ENCODE measurements around the gene RSKR. TPM values are rescaled to one million over a fixed set of nuclear protein-coding genes. Genes with fewer than 3 reads are reported as not detected.

The RSKR gene
- total RNA-seq, 1 experiment from 2014 or later, result 18.9 TPM

DNA sequence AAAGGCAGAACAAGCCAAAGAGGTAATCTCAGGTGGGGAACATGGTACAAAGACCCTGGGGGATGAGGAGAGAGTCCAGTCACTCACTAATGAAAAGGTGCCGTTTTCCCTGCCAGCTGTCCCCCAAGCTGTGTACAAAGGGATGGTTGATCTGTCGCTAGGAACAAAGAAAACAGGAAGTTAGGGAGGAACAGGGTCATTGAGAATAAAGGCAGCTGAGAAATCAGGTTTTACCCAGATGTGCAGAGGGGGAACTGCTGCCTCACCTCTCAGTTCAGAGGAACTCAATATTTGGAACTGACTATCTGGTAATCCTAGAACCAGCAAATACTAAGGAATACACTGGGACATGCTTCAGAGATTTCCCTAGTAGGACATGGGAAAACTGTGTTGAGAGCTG is 1.5 kb downstream of the RSKR start:
- ChIA-PET CTCF (interaction anchor here (1.0 to 1.5 kb wide), 3 partner anchors 12 to 16 kb away, joined by 3 read pairs; no protein-coding TSS in a partner anchor), POLR2A (no interaction called here), RAD21 (ENCODE audit: low non-redundant PET in 1 of 2, low total read pairs in 2 of 2, uncharacterized antibody in 2 of 2, unreplicated experiment in 2 of 2) (no interaction called here)
- ATAC-seq, result no peak
- no peak overlapping the region for H2AFZ ChIP-seq (ENCODE audit: low read depth, low read length, poor library complexity, severe bottlenecking)
- BruUV-seq (replicated peaks), result no TSS peak
- H3K4me2 ChIP-seq (ENCODE audit: low read length), result no peak overlapping the region
- DNase-seq (ENCODE audit: low read depth, low spot score), result no peak
- no peaks in the 10 kb centered on the region for H3K9me3 ChIP-seq (ENCODE audit: control insufficient read depth in 1 of 2, insufficient read depth in 1 of 2, low read depth in 1 of 2, low read length in 2 of 2)
- no peak overlapping the region for H3K4me3 ChIP-seq (replicated peaks in 1 of 2; ENCODE audit: low read depth in 1 of 2, low read length in 2 of 2)
- peaks cover 41 to 52% of the 10 kb centered on the region in 2 experiments for H3K36me3 ChIP-seq (ENCODE audit: control insufficient read depth in 1 of 2, insufficient read depth in 2 of 2, low read length in 2 of 2)
- H3K79me2 ChIP-seq (ENCODE audit: insufficient read depth, low read length), result no peaks in the 10 kb centered on the region
- no peaks in the 10 kb centered on the region for H4K20me1 ChIP-seq (ENCODE audit: insufficient read depth)
- intact Hi-C loops (cut with micrococcal nuclease), result no loop called here
- TF ChIP-seq, protein P1, sequence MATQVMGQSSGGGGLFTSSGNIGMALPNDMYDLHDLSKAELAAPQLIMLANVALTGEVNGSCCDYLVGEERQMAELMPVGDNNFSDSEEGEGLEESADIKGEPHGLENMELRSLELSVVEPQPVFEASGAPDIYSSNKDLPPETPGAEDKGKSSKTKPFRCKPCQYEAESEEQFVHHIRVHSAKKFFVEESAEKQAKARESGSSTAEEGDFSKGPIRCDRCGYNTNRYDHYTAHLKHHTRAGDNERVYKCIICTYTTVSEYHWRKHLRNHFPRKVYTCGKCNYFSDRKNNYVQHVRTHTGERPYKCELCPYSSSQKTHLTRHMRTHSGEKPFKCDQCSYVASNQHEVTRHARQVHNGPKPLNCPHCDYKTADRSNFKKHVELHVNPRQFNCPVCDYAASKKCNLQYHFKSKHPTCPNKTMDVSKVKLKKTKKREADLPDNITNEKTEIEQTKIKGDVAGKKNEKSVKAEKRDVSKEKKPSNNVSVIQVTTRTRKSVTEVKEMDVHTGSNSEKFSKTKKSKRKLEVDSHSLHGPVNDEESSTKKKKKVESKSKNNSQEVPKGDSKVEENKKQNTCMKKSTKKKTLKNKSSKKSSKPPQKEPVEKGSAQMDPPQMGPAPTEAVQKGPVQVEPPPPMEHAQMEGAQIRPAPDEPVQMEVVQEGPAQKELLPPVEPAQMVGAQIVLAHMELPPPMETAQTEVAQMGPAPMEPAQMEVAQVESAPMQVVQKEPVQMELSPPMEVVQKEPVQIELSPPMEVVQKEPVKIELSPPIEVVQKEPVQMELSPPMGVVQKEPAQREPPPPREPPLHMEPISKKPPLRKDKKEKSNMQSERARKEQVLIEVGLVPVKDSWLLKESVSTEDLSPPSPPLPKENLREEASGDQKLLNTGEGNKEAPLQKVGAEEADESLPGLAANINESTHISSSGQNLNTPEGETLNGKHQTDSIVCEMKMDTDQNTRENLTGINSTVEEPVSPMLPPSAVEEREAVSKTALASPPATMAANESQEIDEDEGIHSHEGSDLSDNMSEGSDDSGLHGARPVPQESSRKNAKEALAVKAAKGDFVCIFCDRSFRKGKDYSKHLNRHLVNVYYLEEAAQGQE (IDR thresholded peaks at IDR 0.05; ENCODE audit: low read depth), result no peak
- TF ChIP-seq ZFX (IDR thresholded peaks at IDR 0.05) (no peak), SP1 (IDR thresholded peaks at IDR 0.05; ENCODE audit: low read depth) (no peak), ZNF274 (IDR thresholded peaks at IDR 0.05; ENCODE audit: low read depth, low read length) (no peak), CBX3 (IDR thresholded peaks at IDR 0.05; ENCODE audit: low read depth) (no peak), RAD21 (IDR thresholded peaks at IDR 0.05; ENCODE audit: low read depth) (no peak), CEBPB (IDR thresholded peaks at IDR 0.05; ENCODE audit: low read depth) (no peak), EZH2phosphoT487 (IDR thresholded peaks at IDR 0.05; ENCODE audit: borderline replicate concordance) (no peak), EGR1 (IDR thresholded peaks at IDR 0.05; ENCODE audit: low read depth) (no peak)
- TF ChIP-seq, protein P2, sequence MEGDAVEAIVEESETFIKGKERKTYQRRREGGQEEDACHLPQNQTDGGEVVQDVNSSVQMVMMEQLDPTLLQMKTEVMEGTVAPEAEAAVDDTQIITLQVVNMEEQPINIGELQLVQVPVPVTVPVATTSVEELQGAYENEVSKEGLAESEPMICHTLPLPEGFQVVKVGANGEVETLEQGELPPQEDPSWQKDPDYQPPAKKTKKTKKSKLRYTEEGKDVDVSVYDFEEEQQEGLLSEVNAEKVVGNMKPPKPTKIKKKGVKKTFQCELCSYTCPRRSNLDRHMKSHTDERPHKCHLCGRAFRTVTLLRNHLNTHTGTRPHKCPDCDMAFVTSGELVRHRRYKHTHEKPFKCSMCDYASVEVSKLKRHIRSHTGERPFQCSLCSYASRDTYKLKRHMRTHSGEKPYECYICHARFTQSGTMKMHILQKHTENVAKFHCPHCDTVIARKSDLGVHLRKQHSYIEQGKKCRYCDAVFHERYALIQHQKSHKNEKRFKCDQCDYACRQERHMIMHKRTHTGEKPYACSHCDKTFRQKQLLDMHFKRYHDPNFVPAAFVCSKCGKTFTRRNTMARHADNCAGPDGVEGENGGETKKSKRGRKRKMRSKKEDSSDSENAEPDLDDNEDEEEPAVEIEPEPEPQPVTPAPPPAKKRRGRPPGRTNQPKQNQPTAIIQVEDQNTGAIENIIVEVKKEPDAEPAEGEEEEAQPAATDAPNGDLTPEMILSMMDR (IDR thresholded peaks at IDR 0.05 in 2 of 3, conservative IDR thresholded peaks at IDR 0.05 in 1 of 3; ENCODE audit: borderline replicate concordance in 1 of 3, insufficient read depth in 1 of 3, low read depth in 2 of 3, low read length in 2 of 3), result no peak
- no peak overlapping the region for H3K27ac ChIP-seq (ENCODE audit: low read depth, low read length)
- no peak overlapping the region for H3K9ac ChIP-seq (ENCODE audit: low read length)
- H3K27me3 ChIP-seq (ENCODE audit: insufficient read depth, low read length), result no peaks in the 10 kb centered on the region
- no peaks in the 10 kb centered on the region for H3K9me2 ChIP-seq (ENCODE audit: insufficient read depth)
- no peaks in the 10 kb centered on the region for H3K4me1 ChIP-seq (ENCODE audit: control insufficient read depth in 1 of 2, insufficient read depth in 2 of 2, low read length in 2 of 2)

All from HCT116 (cell line).